ENCODE measurements around the gene GAP43. TPM values are rescaled to one million over a fixed set of nuclear protein-coding genes. Genes with fewer than 3 reads are reported as not detected.

GAP43 gene
- polyA plus RNA-seq, 4 donors, result 0.30 to 4.0 (median 0.63) TPM

- DNase-seq (ENCODE audit: low read depth in 4 of 4, low spot score in 3 of 4), result no peak
Measured at GRCh38 chr3:115626721-115627120, 3.4 kb downstream of the GAP43 start.

DNA sequence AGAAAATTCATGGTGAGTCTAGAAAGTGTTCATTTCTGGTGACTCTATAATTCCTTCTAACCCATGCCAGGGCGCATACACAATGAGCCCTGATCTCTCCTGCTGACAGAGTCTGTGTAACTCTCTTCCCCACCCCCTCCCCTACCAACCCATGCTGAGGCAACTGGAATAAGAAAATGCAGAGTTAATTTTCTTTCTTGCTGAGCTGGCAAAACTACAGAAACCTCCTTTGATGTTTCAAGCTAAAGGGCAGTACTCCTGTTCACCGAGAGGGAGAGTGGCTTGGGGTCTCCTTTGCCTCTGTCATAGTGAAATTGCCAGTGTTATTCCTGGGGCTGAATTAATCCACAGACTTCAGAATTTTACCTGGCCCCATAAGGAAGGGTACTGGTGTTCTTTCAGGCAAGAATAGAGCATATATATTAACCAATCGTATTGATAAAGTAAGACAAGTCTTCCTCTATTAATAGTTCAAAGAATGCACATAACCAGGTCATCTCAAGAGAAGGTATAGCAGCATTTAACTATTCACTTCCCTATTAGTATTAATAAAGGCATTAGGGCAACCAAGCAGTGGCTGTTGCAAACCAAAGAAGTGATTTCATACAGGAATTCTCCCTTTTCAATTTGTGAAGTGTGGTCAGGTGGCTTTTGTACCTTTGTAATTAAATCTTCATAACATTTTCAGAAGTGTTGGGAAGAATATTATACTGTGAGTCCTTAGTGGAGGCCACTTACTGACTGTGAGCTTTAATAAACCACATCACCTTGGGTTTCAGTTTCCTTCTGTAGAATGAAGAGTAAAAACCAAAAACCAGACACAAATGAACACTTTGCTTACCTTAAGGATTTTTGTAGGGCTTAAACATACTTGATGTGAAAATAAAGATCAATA lies 4.1 kb downstream of the GAP43 start:
- DNase-seq (ENCODE audit: low read depth in 4 of 4, low spot score in 3 of 4), result no peak

DNA sequence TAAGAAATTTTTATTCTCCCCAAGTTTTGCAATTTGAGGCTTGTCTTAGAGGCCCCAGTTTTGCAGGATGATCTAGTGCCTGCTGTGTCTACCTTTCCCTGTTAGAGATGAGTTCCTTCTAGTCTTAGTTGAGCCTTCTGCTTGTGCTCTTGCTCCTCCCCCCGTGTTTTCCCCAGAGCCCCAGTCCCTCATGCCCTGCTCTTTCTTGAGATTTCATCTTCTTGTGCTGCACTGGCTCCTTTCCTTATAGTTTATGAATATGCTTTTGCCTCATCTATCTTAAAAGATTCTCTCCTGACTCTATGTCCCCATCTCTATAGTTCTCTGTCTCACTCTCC lies 4.7 kb downstream of the GAP43 start:
- no peak for DNase-seq (ENCODE audit: low read depth in 4 of 4, low spot score in 3 of 4)

DNA sequence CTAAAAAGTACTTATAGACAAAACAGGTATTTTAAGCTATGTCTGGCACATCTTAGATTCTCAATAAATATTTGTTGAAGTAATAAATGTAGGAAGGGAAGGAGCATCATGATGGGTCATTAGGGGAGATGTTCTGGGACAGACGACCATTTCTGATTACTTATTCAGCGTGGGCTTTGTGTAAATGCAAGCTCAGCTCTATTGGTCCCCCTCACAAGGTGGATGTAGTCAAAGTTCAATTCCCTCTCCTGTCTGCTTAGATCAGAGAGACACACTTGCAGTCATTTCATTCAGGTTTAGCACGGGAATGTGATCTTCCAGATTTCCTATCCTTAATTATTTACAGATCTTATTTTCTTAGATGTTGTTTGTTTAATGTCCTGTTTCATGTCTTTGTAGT lies 7.5 kb downstream of the GAP43 start:
- no peak for DNase-seq (ENCODE audit: low read depth in 4 of 4, low spot score in 3 of 4)

- no peak for DNase-seq (ENCODE audit: low read depth in 4 of 4, low spot score in 3 of 4)
Measured at GRCh38 chr3:115632026-115632425, 8.7 kb downstream of the GAP43 start.

- DNase-seq (ENCODE audit: low read depth in 4 of 4, low spot score in 3 of 4), result no peak
Measured at GRCh38 chr3:115633467-115633866, 10.2 kb downstream of the GAP43 start.

DNA sequence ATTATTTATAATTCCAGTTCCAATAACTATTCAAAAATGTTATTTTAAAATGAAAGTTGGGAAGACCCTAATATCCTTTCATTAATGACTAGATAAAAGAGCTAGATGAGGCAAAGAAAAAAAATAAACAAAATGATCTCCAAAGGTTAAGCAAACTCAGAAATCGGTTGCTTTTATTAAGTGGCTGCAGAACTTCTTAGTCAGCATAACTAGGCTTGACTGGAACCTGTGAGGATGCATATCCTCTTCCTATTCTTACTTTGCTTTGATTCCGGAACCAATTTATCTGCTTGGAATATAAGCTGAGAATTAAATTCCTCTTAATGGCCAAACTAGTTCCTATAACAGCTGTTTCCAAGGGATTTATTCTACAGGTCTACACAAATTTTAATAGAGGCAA lies 10.7 kb downstream of the GAP43 start:
- DNase-seq (ENCODE audit: low read depth in 4 of 4, low spot score in 3 of 4), result no peak

GRCh38 chr3:115635406-115635805 lies 12.1 kb downstream of the GAP43 start:
- DNase-seq (ENCODE audit: low read depth in 4 of 4, low spot score in 3 of 4), result no peak

- no peak for DNase-seq (ENCODE audit: low read depth in 4 of 4, low spot score in 3 of 4)
Measured at GRCh38 chr3:115638241-115638640, 14.9 kb downstream of the GAP43 start.

DNA sequence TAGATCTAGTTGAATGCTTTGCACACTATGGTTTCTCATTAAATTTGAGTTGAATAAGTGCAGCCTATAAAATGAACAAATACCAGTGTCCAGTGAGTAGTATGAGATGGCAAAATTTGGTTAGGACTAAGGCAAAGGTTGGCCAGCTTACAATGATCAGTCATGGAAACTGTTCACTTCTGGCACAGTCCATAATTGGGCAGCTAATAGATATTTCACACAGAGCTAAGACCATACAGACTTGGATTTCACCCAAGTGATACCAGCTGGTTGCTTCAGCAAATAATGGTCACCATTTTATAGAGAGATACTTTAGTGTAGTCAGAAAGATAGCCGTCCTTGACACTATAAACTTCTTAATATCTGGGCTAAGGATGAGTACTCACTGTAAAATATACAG lies 15.7 kb downstream of the GAP43 start:
- no peak for DNase-seq (ENCODE audit: low read depth in 4 of 4, low spot score in 3 of 4)

- no peak for DNase-seq (ENCODE audit: low read depth in 4 of 4, low spot score in 3 of 4)
Measured at GRCh38 chr3:115644391-115644790, 21.1 kb downstream of the GAP43 start.

GRCh38 chr3:115646027-115646690 lies 22.8 kb downstream of the GAP43 start:
- no peak for DNase-seq (ENCODE audit: low read depth in 4 of 4, low spot score in 3 of 4)

DNA sequence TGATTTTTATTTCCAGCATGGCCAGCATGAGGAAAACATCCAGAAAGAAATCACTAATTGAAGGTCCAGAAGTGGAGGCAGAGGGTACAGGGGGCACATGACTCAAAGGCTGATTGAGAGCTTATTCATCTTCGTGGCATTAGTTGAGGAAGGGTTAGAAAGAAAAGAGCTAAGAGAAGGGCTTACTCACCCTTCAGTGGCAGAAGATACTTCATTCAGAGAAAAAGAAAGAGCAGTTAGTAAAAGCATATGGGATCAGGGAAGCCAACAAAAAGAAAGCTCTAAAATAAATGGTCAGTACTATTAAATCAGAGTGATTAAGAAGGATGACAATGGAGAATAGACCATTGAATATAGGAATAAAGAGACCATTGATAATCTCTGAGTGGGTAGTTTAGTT lies 25.2 kb downstream of the GAP43 start:
- no peak for DNase-seq (ENCODE audit: low read depth in 4 of 4, low spot score in 3 of 4)

DNA sequence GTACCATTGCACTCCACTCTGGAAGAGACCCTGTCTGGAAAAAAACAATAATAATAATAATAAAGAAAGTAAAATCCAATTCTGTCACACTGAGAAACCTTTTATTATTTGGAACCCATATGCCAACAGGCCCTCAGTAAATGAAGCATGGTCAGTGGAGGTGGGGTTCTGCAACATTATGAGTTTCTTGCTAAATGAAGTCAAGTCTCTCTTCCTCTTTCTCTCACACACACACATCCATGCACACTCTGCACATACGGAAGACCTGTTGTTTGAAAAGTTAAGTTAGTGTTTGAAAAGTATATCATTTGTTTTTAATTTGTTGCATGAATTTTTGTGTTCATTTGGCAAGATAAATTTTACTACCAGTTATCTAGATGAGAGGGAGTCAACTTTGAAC lies 27.8 kb downstream of the GAP43 start:
- DNase-seq (ENCODE audit: low read depth in 4 of 4, low spot score in 3 of 4), result no peak

GRCh38 chr3:115651599-115651998 lies 28.3 kb downstream of the GAP43 start:
- DNase-seq (ENCODE audit: low read depth in 4 of 4, low spot score in 3 of 4), result no peak

DNA sequence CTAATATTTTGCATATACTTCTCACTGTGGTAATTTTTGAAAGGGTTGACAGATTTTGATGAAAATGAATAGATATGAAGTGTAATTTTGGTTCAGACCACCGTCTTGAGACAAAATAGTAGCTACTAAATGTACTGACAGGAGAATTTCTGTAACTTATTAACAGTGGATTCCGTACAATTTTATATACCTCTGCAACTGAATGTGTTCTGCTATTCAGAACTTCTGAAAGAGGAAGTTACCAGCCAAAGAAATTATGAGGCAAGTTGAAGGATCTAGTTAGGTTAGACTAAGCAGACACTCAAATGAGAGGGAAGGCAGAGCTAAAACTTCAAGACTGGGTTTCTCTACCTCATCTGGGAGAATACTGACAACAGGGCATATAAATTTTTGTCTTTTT lies 29.4 kb downstream of the GAP43 start:
- no peak for DNase-seq (ENCODE audit: low read depth in 4 of 4, low spot score in 3 of 4)

GRCh38 chr3:115655761-115656282 lies 32.5 kb downstream of the GAP43 start:
- DNase-seq (ENCODE audit: low read depth in 4 of 4, low spot score in 3 of 4), result no peak

DNA sequence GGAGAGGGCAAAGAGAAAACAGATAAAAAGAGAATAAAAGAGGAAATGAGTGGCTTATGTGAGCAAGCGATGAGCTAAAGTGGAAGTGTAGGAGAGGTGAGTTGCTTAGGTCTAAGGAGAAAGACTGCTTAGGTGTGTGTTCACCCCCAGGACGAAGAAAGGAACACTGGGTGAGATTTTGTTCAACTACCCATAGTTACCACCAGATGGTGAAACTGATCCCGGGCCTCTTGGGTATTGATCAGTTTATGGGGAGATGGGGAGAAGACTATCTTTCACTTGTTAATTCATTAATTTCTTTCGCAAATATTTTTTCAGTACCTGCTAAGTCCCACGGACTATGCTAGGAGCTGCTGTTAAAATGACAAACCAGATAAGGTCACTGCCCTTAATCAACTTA lies 33.9 kb downstream of the GAP43 start:
- no peak for DNase-seq (ENCODE audit: low read depth in 4 of 4, low spot score in 3 of 4)

DNA sequence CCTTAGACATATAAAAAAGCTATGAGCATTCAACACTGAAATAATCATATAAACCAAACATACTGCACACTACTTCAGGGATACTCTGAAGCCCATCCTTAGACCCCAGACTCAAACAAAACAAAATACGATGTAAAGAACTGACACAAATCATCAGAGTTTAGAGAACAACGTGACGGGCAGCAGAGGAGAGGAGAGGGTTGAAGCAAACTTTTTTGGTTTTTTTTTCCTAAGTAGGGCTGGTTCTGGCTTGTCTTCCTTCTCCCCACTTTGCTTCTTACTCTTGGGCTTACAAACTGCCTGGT lies 34.7 kb downstream of the GAP43 start:
- DNase-seq (ENCODE audit: low read depth in 4 of 4, low spot score in 3 of 4), result peak in 1 of 4 donors; percentile 7

DNA sequence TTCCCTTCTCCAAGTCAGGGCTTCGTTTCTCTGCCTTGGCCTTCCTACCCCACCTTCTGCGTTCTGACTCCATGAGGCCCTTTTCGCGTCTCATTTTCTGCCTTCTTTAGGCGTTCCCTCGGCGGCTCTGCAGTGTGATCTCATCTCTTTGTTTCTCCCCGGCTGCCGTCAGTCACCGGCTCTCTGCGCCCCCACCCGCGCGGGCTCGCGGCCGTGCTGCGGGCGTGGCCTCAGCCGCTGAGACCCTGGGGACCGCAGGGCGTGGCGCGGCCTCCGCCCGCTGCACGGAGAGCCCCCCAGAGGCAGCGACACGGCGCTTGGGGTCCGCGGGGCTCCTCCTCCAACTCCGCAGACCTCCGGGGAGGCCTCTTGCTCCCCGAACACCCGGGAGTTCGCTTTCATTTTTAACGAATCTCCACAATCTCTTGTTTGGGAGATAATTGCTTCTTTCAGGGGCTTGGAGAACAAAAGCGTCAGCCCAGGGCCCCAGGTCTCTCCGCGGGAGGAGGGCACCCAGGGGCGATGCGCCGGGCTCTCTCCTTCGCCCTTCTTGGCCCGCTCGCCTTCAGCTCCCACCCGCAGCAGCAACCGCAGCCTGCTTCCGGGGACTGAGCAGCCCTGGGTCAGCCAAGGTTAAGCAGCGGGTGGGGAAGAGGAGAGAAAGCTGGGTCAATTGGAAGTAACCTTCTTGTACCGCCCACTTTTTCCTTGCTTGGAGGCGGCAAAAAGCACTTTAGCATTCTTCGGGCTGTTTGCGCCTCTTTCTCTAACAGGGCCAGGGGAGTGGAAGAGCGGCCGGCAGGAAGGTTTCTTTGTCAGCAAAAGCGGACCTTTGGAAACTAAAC lies 35.2 kb downstream of the GAP43 start:
- DNase-seq (ENCODE audit: low read depth in 4 of 4, low spot score in 3 of 4), result peak; percentile 63 to 74 (median 72)

Data from right renal pelvis (tissue), 4 donors.